GM12878 (cell line): ENCODE data around the gene AANAT. TPM values are rescaled to one million over a fixed set of nuclear protein-coding genes. Genes with fewer than 3 reads are reported as not detected.
A peak's percentile ranks its signal among the peaks of the same experiment; 100 is the strongest.

Experiments
- ATAC-seq: fragments of 200-7000 bp; cut with Tn5 transposase; 3 replicates; pipeline ENCODE4 v1.9.1; 2020; ENCODE audit warnings: mild to moderate bottlenecking, moderate library complexity
- BruUV-seq: library from RNA; stranded (reverse); fragments of 400-500 nt; replicated peaks from 2 replicates; lab custom pipeline; 2021; lab: Mats Ljungman, UMichigan
- CTCF ChIA-PET: fragments of 300-600 bp; sonication (Branson Sonifier 250); formaldehyde crosslinking; extraction: SDS; loops from one replicate; lab custom pipeline; 2021; ENCODE audit warnings: inconsistent platforms; lab: Yijun Ruan, JAX
- POLR2A ChIA-PET: fragments of 350-600 bp; formaldehyde crosslinking; extraction: SDS; loops from one replicate; lab custom pipeline; 2021; ENCODE audit warnings: inconsistent platforms; lab: Charles Lee
- RAD21 ChIA-PET: fragments of 300-600 bp; sonication (Branson Sonifier 250); formaldehyde crosslinking; loops from one replicate; lab custom pipeline; 2023; ENCODE audit warnings: antibody characterized with exemption; ENCODE audit not compliant: unreplicated experiment; lab: Charles Lee
- SMC1A ChIA-PET: fragments of 300-600 bp; sonication (Branson Sonifier 250); formaldehyde crosslinking; loops from one replicate; lab custom pipeline; 2023; ENCODE audit not compliant: unreplicated experiment, uncharacterized antibody; lab: Charles Lee
- DNase-seq: peaks from one replicate; pipeline ENCODE4 v3.0.0-alpha.2; 2011; ENCODE audit warnings: low read depth, low spot score
- FAIRE-seq: peaks from 3 replicates; lab custom pipeline; 2011; peaks lifted over from hg19 to GRCh38; lab: Jason Lieb, UNC
- H2AFZ ChIP-seq: 2 replicates; pipeline ENCODE4 v1.6.0; 2011; ENCODE audit warnings: low read depth, low read length, control low read depth; ENCODE audit not compliant: control insufficient read depth
- H3K27ac ChIP-seq: 2 replicates; pipeline ENCODE4 v1.5.1; 2011; ENCODE audit warnings: control low read depth; ENCODE audit not compliant: control insufficient read depth, insufficient read depth
- H3K27me3 ChIP-seq, 2 experiments: replicated peaks in 1 of 2; 2 replicates each; pipeline versions ENCODE4 v1.6.0 to v1.6.1; 2011; ENCODE audit warnings: low read length in 1 of 2; ENCODE audit not compliant: control insufficient read depth in 2 of 2, insufficient read depth in 2 of 2
- H3K36me3 ChIP-seq, 2 experiments: 2 replicates each; pipeline ENCODE4 v1.5.1; 2011; ENCODE audit warnings: low read length in 1 of 2; ENCODE audit not compliant: control insufficient read depth in 2 of 2, insufficient read depth in 2 of 2
- H3K4me1 ChIP-seq: 2 replicates; pipeline ENCODE4 v1.6.1; 2011; ENCODE audit warnings: mild to moderate bottlenecking, low read length, moderate library complexity, mixed read lengths; ENCODE audit not compliant: control insufficient read depth, insufficient read depth
- H3K4me2 ChIP-seq: 2 replicates; pipeline ENCODE4 v1.6.0; 2011; ENCODE audit warnings: control low read depth; ENCODE audit not compliant: control insufficient read depth, insufficient read depth
- H3K4me3 ChIP-seq: fragments of 200-600 bp; sonication (generic); 2 replicates; pipeline ENCODE4 v1.5.1; 2016
- H3K79me2 ChIP-seq: 2 replicates; pipeline ENCODE4 v1.6.0; 2011; ENCODE audit warnings: low read length; ENCODE audit not compliant: control insufficient read depth, insufficient read depth
- H3K9ac ChIP-seq: 2 replicates; pipeline ENCODE4 v1.8.0; 2011; ENCODE audit warnings: low read length, control low read depth, mixed read lengths; ENCODE audit not compliant: control insufficient read depth, insufficient read depth
- H3K9me3 ChIP-seq: replicated peaks from 3 replicates; pipeline ENCODE4 v1.5.1; 2011; ENCODE audit warnings: mild to moderate bottlenecking, low read length; ENCODE audit not compliant: control insufficient read depth, insufficient read depth
- H4K20me1 ChIP-seq: 2 replicates; pipeline ENCODE4 v1.6.0; 2011; ENCODE audit not compliant: control insufficient read depth, insufficient read depth
- IKZF2 ChIP-seq, 2 experiments: fragments of 450-650 bp; IDR thresholded peaks; 2 replicates each; pipeline ENCODE4 v1.6.1; 2017; ENCODE audit warnings: mild to moderate bottlenecking in 2 of 2, moderate library complexity in 2 of 2
- RELB ChIP-seq: fragments of 450-650 bp; IDR thresholded peaks from 2 replicates; pipeline ENCODE4 v1.6.1; 2017; ENCODE audit warnings: low read depth, mild to moderate bottlenecking, moderate library complexity
- SMAD1 ChIP-seq: fragments of 450-650 bp; IDR thresholded peaks from 2 replicates; pipeline ENCODE4 v1.6.1; 2018; ENCODE audit warnings: mild to moderate bottlenecking, low read depth; ENCODE audit not compliant: partially characterized antibody
- WGBS: methylation state at CpG from one replicate; pipeline ENCODE4 v1.1.6; 2016; ENCODE audit warnings: low lambda C conversion rate; ENCODE audit not compliant: insufficient replicate concordance, insufficient coverage; ENCODE audit errors: missing lambda C conversion rate; 5-methylcytosine and 5-hydroxymethylcytosine counted together
- in situ Hi-C: fragments of 300-500 bp; cut with MboI; formaldehyde crosslinking; loops from 9 replicates; pipeline ENCODE4 v1.14.3; 2018; ENCODE audit warnings: mixed read lengths
- intact Hi-C: fragments of 100-400 bp; cut with micrococcal nuclease; formaldehyde crosslinking; loops from one replicate; pipeline ENCODE4 v1.14.2; 2022; ENCODE audit not compliant: unreplicated experiment
- polyA plus RNA-seq, 11 experiments: library from polyadenylated mRNA; depleted of rRNA in 4 of 11; unstranded in 6 of 11; stranded (reverse) in 5 of 11; fragments of >200 nt; fragmentation: Nextera tagmentation in 4 of 11; fragmentation: Illumina TruSeq in 1 of 11; extraction: Ambion mirVana in 4 of 11; extraction: Trizol in 1 of 11; gene quantifications; 1 replicate in 1 of 11; 2 replicates in 10 of 11; pipeline versions ENCODE4 v1.2.1 to v1.2.3, GENCODE V29; 2011 to 2016; ENCODE audit warnings: inconsistent platforms in 2 of 11, missing spikeins in 2 of 11, low read depth in 1 of 11
- total RNA-seq, 4 experiments: library from RNA; depleted of rRNA in 3 of 4; stranded (reverse); fragments of >200 nt in 3 of 4; fragmentation: Illumina TruSeq in 1 of 4; extraction: Trizol in 1 of 4; gene quantifications; 2 replicates each; pipeline versions ENCODE4 v1.2.1 to v1.2.3, GENCODE V29; 2013 to 2021

AANAT gene
- total and polyA plus RNA-seq, 10 of the 15 experiments (the other 5 are each of a cell fraction or from before 2014, with no cell fraction given) = 0.23 TPM; not detected in 9

GRCh38 chr17:76501827-76502307, 34.5 kb downstream of the AANAT start:
- DNase-seq (no peak), ATAC-seq (no peak), FAIRE-seq (no peak)
- in situ Hi-C loops (no loop called here), intact Hi-C loops (loop anchor here (1.0 kb wide), 1 partner anchor 20 kb away; no protein-coding TSS in a partner anchor)
- TF ChIP-seq RELB (0 out of 2 replicates have a peak, but pooled peaks have one; percentile 2), SMAD1 (peak; percentile 10), IKZF2 (IDR thresholded peaks at IDR 0.05) (no peak)
- Histone ChIP-seq H3K4me3 (no peak overlapping the region; the same call in 1 of the 2 replicates), H3K36me3 (no peaks in the 10 kb centered on the region; a peak in 1 of 4 replicates), H3K27ac (peak overlapping the region; percentile 75), H3K4me2 (peak overlapping the region; percentile 96), H3K27me3 (no peaks in the 10 kb centered on the region; a peak in 1 of 4 replicates), H2AFZ (peak overlapping the region; percentile 85), H3K9me3 (no peaks in the 10 kb centered on the region), H3K4me1 (peaks cover 42% of the 10 kb centered on the region), H3K9ac (peak overlapping the region; percentile 50), H3K79me2 (peaks cover 42% of the 10 kb centered on the region), H4K20me1 (no peaks in the 10 kb centered on the region)
- SMC1A ChIA-PET = interaction anchor here (0.7 to 8.7 kb wide), 8 partner anchors 17 to 93 kb away, joined by 3 to 115 read pairs (median 8); partner anchors contain the start of genes AANAT and UBE2O
- WGBS = 72% methylated on average over 11 of the region's 11 CpGs
- CTCF ChIA-PET = interaction anchor here (0.7 to 8.9 kb wide), 12 partner anchors 9 to 117 kb away, joined by 3 to 186 read pairs (median 9); partner anchors contain the start of gene AANAT
- RAD21 ChIA-PET = interaction anchor here (1.0 to 5.4 kb wide), 5 partner anchors 9 to 50 kb away, joined by 3 to 34 read pairs (median 9); partner anchors contain the start of gene AANAT
- POLR2A ChIA-PET = interaction anchor here (0.5 to 9.0 kb wide), 8 partner anchors 9 to 137 kb away, joined by 3 to 101 read pairs (median 4); partner anchors contain the start of gene AANAT
- no TSS peak for BruUV-seq
